HG03342 (cell line): ENCODE data around the gene CPAMD8.

ENCODE experiments used
- ATAC-seq: cut with Tn5 transposase; IDR thresholded peaks from one replicate; pipeline ENCODE4 v1.9.1; 2021; ENCODE audit warnings: mild to moderate bottlenecking, moderate library complexity; ENCODE audit not compliant: unreplicated experiment

CPAMD8 gene

DNA sequence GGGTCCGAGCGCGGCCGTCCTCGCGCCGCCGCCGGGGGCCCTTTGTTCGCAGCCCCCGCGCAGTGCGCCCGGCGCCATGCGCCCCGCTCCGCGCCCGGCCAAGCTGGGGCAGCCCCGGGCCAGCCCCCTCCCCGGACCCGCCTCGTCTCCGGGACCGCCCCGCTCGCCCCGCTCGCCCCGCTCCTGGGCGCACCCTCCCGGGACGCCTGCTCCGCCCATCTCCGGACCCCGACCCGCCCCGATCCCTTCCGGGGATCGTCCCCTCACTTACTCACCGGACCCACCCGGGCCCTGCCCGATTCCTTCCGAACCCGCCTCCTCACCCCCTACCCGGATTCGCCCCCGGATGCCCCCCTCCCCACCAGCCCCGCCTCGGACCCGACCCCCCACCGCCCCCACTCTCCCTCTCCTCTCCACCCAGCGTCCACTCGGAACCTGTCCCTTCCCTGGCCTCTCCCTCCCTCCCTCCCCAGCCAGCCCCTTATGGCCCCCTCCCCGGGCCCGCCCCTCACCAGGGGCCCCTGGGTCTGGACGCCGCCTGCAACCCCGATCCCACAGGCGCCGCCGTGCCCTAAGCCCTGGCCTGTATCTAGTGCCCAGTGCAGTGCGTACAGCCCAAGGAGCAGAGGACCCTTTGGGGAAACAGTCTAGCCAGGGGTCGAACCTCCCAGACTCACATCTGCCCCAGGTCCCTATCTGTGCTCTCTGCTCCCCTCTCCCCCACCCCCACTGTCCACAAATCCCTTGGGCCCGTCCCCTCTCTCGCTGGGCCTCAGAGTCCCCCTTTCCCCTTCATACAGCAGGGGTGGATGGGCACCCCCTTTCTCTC lies at the start of gene CPAMD8:
CPAMD8 (minus strand) TSS at position 105 of the 829 bp plus-strand sequence. CDS start 168 bp downstream, outside the sequence.
- no peak for ATAC-seq

DNA sequence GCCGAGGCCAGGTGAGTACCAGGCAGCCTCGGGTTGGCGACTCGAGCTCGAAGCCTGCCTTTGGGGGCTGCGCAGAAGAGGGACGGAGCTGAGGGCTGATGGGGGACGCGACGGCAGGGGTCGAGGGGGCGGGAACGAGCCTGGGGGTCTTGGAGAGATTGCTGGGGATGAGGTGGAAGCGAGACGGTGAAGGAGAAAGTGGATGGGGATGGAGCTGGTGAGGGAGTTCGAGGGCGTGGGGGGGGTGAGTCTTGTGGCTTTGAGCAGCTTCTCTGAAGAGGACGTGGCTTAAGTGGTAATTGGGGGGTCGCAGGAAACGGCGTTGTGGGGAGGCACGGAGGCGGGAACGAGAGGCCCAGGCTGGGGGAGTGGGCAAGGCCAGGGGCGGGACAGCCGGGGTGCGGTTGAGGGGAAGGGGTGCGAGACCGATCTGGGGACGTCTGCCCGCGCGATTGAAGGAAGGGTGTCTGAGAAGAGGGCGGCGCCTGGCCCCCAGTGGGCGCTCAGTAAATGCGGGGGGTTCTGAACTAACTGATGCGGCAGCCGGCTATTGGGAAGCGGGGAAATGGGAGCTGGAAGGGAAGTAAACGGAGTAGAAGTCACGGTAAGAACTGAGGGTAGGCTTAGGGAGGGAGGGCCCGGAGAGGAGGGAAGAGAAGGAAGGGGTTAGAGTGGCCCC lies 49.4 kb upstream of the CPAMD8 start:
- ATAC-seq, result no peak

DNA sequence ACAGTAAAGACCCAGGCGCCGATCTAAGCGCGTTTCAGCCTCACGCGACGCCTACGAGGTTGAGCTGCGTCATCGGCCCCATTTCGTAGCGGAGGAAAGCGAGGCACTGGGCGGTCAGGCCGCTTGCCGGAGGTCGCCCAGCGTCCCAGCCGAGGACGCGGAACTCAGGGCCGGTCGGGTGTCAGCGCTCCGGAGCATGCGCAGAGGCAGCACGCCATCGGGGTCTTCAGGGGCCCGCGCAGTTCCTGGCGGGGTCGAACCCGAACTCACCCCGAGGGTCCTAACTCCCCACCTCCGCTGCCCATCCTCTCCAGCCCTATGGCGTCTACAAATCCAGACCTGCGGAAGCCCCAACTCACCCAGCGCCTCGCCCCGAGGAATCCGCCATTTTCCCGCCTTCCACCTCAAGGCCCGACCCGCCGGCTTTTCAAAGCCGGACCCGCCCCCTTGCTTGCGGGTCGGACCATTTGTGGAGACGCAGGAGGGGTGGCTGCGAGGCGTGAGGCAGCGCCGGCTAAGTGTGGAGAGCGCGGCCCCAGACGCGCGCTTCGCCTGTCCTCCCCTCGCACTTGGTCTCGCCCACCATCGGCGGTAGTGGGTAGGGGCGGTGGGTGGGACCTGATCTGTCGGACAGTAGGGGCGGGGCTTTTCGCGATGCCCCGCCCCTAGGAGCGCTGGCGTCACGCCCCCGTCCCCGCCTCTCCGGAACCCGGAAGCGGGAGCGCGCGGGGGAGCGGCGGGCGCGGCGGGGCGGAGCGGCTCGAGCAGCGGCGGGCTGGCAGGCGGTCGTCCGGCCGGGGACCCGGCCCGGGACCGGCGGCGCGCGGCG lies 48.6 kb upstream of the CPAMD8 start, which contains the start of the genes HAUS8 and MYO9B:
HAUS8 (minus strand) TSS at position 418 of the 829 bp plus-strand sequence; CDS start at position 388, 30 bp downstream.
MYO9B (plus strand) TSS at position 743 of the 829 bp plus-strand sequence. CDS start 25,941 bp downstream, outside the sequence.
- peak; percentile 76 for ATAC-seq

DNA sequence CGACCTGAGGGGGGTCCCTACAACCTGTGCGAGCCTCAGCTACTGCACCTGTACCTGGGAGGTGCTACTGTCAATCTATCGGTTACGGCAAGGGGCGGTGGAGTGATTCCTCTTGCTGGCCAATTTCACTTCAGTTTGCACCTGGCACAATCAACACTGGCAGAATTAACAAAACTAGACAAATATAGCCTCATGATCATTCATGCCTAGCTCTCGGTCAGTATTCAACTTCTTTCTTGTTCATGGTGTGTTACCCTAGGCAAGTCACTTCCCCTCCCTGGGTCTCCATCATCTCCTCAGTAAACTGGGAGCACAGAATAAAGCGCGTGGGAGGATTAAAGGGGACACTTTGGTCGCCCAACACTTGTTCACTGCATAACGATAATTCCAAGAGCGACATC lies 48.0 kb upstream of the CPAMD8 start:
- no peak for ATAC-seq

DNA sequence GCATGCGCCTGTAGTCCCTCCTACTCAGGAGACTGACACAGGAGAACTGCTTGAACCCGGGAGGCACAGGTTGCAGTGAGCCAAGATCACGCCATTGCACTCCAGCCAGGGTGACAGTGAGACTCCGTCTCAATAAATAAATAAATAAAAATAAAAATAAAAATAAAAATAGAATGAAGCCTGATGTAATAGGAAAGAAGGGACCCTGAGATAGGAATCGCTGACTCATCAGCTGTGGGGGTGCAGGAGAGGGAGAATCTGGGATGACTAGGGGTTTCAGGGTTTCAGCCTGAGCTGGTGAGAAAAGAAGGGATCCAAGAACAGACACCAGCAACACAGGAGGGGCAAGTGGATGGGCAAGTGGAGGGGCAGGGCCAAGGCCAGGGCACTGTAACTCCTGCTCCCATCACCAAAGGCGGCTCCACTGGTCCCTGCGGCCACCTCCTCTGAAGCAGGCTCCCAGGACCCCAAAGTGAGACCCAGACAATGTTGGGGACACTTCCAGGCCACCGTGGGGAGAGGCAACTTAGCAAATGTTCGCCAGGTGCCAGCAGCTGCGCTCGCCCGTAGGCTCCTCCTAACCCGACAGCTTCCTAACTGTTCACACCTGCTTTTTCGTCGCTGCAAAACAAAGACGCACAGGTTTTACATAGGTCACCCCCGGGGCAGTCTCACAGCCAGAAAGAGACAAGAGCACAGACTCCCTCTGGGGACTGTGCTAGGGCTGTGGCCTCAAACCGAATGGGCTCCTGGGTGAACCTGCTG lies 47.4 kb upstream of the CPAMD8 start:
- ATAC-seq, result no peak

DNA sequence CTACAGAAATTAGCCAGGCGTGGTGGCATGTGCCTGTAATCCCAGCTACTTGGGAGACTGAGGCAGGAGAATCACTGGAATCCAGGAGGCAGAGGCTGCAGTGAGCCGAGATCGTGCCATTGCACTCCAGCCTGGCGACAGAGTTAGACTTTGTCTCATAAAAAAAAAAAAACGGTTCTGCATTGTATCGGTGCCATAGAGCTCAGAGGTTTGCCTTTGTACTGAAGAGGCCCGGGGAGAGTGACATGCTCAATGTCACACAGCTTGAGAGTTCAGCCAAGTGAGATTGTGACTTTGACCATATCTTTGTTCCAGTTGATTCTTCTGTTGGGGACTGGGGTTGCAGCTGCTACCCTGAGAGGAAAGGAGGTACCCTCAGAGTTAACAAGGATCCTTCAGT lies 44.3 kb upstream of the CPAMD8 start:
- ATAC-seq, result no peak

DNA sequence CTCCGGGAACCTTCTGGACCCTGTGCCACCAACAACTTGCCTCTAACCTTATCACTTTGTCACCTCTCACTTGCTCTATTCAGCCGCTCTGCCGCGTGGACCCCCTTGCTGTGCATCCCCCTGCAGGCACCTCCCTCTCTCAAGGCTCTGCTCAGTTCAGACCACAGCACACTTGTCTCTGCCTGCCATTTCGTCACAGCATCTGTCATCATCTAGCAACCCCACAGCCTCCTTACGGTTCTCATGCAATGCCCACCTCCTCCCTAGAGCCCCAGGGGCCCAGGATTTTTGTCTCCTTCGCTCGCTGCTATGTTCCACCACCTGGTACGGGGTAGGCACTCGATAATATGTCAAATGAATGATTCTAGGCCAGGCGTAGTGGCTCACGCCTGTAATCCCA lies 43.8 kb upstream of the CPAMD8 start:
- no peak for ATAC-seq

DNA sequence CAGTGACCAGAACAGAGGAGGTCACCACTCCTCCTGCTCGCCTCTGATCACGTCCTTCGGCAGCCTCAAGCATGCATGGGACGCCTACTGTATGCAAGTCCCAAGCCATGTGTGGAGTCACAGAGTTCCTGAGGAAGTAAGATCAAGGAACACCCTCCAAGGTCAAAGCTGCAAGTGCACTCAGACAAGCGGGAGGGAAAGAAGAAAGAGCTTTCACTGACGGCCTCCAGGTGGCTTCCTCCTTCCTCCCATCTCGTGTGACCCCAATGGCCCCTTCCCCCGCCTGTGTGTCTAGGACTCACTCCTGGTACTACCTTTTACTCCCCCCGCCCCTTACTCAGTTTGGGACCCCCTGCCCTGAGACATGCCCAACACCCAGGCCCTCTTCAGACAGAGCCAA lies 42.6 kb upstream of the CPAMD8 start:
- ATAC-seq, result no peak

DNA sequence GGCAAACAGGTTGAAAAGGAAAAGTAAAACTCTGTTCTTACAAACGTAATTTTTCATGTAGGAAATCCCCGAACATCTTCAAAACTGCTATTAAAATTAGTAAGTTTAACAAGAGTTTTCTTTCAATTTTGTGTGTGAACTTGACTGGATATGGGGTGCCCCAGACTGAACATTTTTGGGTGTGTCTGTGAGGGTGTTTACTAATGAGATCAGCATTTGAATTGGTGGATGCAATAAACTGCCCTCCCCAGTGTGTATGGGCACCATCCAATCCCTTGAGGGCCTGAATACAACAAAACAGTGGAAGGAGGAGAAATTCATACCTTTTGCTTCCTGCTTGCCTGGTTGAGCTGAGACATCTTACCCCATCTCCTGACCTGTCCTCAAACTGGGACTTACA lies 36.8 kb upstream of the CPAMD8 start:
- ATAC-seq, result no peak

DNA sequence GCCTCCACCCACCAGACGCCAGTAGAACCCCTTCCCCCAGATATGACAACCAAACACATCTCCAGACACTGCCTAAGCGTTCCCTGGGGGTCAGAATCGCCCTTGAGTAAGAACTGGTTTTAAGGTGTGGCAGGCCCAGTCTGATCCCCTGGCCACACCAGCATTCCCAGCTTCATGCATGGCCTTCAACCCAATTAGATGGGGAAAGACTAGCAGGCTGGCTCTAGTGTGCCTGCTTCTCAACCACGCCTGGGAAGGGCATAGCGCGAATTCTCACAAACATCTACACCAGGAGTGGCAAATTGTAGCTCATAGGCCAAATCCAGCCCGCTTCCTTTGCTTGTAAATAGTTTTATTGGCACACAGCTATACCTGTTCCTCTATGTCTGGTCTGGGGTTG lies 35.1 kb upstream of the CPAMD8 start:
- no peak for ATAC-seq

DNA sequence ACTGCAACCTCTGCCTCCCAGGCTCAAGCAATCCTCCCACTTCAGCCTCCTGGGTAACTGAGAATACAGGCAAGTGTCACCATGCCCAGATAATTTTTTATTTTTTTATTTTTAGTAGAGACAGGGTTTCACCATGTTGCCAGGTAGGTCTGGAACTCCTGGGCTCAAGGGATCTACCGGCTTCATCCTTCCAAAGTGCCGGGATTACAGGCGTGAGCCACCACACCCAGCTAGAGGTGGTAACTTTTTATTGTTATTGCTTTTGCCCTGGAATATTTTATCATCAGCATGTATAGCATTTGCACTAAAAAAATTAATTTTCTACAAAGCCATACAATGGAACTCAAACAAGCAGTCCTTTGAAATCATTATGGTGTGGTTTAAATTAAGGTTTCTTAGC lies 34.6 kb upstream of the CPAMD8 start:
- no peak for ATAC-seq

DNA sequence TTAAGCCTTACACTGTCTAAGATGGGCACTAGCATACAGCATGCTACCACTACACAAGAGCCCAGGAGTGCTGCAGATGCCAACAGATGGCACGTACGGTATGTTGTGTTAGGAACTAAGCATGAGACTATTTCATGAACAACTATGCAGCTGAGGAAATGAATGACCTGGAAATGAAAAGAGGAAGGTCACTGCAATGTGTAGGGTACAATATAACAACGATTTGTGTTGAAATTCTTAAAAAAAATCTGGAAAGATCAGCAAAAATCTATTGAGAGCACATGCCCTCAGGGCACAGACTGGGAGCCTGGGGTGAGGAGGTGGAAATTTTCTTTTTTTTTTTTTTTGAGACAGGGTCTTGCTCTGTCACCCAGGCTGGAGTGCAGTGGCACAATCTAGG lies 34.2 kb upstream of the CPAMD8 start:
- no peak for ATAC-seq

DNA sequence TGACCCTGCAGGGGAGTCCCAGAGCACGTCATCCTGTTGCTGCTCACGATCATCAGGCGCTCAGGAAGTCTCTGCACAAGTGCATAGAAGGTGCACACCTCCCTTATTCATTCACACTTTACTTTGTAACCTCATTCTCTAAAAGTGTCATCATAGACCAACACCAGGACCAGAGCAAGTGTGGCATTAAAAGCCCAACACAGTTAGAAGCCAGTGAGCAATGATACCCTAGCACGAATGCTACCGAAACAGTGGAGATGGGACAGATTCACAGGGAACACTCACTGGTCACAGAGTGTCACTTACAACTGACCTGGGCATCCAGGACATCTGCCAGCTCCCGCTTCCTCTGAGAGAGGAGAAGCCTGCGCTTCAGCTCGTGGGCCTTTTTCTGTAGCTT lies 31.6 kb upstream of the CPAMD8 start:
- no peak for ATAC-seq

DNA sequence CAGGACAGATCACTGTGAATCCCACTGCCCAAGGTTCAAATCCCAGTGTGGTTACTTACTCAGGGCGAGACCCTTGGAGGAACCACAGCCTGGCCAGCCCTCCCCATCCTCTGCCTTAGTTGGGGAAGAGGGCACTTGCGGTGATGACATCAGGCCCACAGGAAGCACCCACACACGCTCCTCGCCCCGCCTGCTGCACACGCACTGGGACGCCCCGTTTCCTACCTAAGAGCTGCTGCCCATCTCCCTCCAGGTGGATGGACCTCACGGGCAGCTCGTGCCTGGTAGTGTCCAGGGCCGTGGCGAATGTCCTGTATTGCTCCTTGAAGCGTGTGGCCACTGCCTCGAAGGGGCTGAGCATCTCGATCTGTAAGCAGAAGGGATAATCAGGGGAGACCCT lies 29.0 kb upstream of the CPAMD8 start:
- no peak for ATAC-seq

DNA sequence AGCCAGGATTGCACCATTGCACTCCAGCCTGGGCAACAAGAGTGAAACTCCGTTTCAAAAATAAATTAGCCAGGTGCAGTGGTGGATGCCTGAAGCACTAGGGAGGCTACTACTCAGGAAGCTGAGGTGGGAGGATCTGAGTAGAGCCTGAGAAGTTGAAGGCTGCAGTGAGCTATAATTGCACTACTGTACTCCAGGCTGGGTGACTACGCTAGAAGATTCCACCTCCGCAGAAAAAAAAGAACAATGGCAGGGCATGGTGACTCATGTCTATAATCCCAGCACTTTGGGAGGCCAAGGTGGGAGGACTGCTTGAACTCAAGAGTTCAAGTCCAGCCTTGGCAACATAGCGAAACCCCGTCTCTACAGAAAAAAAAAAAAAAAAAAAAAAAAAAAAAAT lies 28.1 kb upstream of the CPAMD8 start:
- no peak for ATAC-seq

DNA sequence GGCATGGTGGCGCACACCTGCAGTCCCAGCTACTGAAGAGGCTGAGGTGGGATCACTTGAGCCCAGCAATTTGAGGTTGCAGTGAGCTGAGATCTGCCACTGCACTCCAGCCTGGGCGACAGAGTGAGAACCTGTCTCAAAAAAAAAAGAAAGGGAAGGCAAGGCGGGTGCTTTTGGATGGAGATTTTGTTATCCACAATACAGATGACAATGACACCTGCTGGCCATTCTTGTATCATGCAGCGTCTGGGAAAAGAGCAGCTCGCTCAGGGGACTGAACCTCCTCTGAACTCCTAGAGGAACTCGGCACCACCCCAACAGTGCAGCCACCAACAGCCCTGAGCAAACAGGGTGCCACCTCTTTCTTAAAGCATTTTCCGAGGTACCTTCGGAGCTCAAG lies 25.8 kb upstream of the CPAMD8 start:
- ATAC-seq, result no peak

DNA sequence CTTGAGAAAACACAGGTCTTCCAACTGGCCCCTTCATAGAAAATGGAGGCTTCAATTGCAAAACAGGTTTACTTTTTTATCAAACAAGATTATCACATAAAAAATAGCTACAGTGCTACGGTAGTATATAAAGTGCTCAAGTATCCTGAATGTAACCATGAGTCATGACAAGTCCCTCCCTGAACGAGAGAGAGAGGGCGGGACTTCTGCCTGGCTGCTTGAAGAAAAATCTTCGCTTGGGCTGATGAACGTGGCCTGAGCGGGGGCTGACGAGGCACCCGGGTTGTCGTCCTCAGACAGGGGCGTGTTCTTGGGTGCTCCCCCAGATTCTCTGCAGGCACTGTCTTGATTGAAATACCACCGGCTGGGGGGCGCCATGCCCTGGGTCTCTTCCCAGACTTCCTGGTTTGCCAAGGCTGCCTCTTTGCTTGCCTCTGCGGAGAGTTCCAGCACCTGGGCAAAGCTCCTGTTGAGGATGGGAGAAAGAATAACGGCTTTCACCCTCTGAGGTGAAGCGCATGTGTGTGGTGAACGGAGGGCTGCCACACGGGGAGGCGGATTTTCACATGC lies 23.2 kb upstream of the CPAMD8 start:
- ATAC-seq, result no peak

DNA sequence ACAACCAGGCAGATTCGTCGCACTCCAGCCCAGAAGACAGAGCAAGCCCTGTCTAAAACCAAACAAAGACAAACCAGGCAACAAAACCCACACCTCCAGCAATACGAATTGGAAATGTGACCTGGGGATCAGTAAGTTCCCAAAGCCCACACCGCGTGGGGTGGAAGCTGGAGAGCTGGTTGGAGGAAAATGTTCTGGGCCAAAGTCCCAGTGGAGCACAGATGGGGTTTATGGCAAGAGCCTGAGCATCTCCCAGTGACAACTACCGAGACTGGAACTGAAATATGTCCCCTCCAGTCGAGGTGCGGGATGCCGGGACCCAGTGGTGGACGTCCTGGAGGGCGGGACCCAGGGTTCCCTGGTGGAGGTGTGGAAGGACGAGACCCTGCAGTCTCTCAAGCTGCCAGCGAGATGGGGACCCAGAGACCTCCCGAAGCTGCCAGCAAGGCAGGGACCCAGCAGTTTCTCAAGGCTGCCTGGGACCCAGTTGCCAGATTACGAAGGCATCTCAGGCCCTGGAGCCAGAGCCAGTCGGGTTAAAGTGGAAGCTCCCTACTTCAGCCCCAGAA lies 22.4 kb upstream of the CPAMD8 start:
- ATAC-seq, result no peak

DNA sequence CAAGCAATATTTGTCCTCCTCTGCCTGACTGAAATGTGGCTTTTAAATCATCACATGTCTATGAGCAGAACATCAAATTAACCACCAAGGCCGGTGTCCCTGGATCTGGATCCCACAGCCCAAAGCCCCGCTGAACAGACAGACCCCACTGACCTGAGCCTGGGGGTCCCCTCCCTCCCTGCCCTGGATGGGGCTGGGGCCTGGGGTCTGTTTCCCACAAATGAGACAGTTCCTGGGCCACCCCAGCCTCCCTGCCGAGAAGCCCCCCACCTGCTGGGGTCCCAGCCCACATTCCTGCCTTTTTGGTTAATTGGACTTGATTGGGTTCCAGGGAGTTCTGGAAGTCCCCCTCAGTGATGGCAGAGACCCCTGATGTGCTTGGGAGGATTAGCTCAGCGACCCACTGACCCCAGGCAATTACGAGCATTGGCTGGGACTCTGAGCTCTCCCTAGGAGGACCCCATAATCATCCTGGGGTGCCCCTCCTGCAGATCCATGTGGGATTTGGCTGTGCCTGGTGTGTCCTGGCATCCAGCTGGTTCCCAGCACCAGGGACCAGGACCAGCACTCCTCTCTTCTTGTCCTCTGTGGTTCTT lies 19.4 kb upstream of the CPAMD8 start:
- ATAC-seq, result no peak

DNA sequence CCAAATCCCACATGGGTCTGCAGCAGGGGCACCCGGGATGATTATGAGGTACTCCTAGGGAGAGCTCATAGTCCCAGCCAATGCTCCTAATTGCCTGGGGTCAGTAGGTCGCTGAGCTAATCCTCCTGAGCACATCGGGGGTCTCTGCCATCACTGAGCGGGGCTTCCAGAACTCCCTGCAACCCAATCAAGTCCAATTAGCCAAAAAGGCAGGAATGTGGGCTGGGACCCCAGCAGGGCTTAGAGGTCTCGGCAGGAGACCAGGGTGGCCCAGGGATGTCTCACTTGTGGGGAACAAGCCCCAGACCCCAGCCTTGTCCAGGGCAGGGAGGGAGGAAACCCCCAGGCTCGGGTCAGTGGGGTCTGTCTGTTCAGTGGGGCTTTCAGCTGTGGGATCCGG lies 17.1 kb upstream of the CPAMD8 start:
- ATAC-seq, result no peak
